B cell (primary cell): ENCODE measurements around the gene ASTN2. TPM values are rescaled to one million over a fixed set of nuclear protein-coding genes. Genes with fewer than 3 reads are reported as not detected.

Source experiments
- ATAC-seq: fragments of 200-7000 bp; cut with Tn5 transposase; one replicate; pipeline ENCODE4 v1.10.0; 2021; ENCODE audit warnings: low read depth, mild to moderate bottlenecking, moderate number of reproducible peaks, moderate library complexity
- CTCF ChIA-PET: fragments of 350-600 bp; sonication (Branson Sonifier 250); formaldehyde crosslinking; loops from one replicate; lab custom pipeline; 2021; ENCODE audit warnings: antibody characterized with exemption, inconsistent platforms; lab: Charles Lee
- POLR2A ChIA-PET: fragments of 350-600 bp; sonication (Branson Sonifier 250); formaldehyde crosslinking; loops from one replicate; lab custom pipeline; 2021; ENCODE audit warnings: antibody characterized with exemption; lab: Charles Lee
- DNase-seq: peaks from one replicate; pipeline ENCODE4 v3.0.0; 2013
- H2AFZ ChIP-seq: 2 replicates; pipeline ENCODE4 v1.6.1; 2012; ENCODE audit warnings: mild to moderate bottlenecking, low read depth, low read length; ENCODE audit not compliant: insufficient read depth, poor library complexity, severe bottlenecking
- H3K27ac ChIP-seq, 2 donors: 1 replicate in 1 of 2; 2 replicates in 1 of 2; pipeline ENCODE4 v1.5.1; 2012 to 2013; ENCODE audit warnings: low read length in 2 of 2, mild to moderate bottlenecking in 2 of 2, moderate library complexity in 1 of 2
- H3K27me3 ChIP-seq, 4 experiments: fragments of 200-600 bp in 1 of 4; sonication (generic) in 1 of 4; replicated peaks in 1 of 4; 1 replicate in 2 of 4; 2 replicates in 2 of 4; pipeline versions ENCODE4 v1.6.1 to v1.7.0; 2013 to 2016; ENCODE audit warnings: low read length in 3 of 4, mild to moderate bottlenecking in 2 of 4, mixed read lengths in 1 of 4, moderate library complexity in 1 of 4; ENCODE audit not compliant: insufficient read depth in 4 of 4, control insufficient read depth in 3 of 4; ENCODE audit errors: control extremely low read depth in 1 of 4
- H3K36me3 ChIP-seq, 2 experiments: replicated peaks in 1 of 2; 1 replicate in 1 of 2; 2 replicates in 1 of 2; pipeline versions ENCODE4 v1.6.1 to v1.7.1; 2013; ENCODE audit warnings: low read length in 1 of 2; ENCODE audit not compliant: insufficient read depth in 2 of 2, control insufficient read depth in 1 of 2; ENCODE audit errors: control extremely low read depth in 1 of 2, extremely low read depth in 1 of 2
- H3K4me1 ChIP-seq, 2 donors: fragments of 200-600 bp in 1 of 2; sonication (generic) in 1 of 2; 1 replicate in 1 of 2; 2 replicates in 1 of 2; pipeline versions ENCODE4 v1.5.1 to v1.6.1; 2013 to 2017; ENCODE audit warnings: low read length in 2 of 2; ENCODE audit not compliant: control insufficient read depth in 2 of 2, insufficient read depth in 2 of 2
- H3K4me2 ChIP-seq: replicated peaks from 2 replicates; pipeline ENCODE3; 2012; ENCODE audit warnings: mild to moderate bottlenecking, low read depth, low read length; ENCODE audit not compliant: poor library complexity, severe bottlenecking
- H3K4me3 ChIP-seq, 5 experiments: fragments of 200-600 bp in 1 of 5; sonication (generic) in 1 of 5; 1 replicate in 3 of 5; 2 replicates in 2 of 5; pipeline versions ENCODE4 v1.5.1 to v1.7.0; 2011 to 2016; ENCODE audit warnings: low read length in 4 of 5, mild to moderate bottlenecking in 4 of 5, low read depth in 2 of 5, control low read depth in 1 of 5, moderate library complexity in 1 of 5; ENCODE audit not compliant: insufficient read depth in 1 of 5; ENCODE audit errors: control extremely low read depth in 1 of 5, extremely low read depth in 1 of 5
- H3K79me2 ChIP-seq: fragments of 200-600 bp; sonication (generic); one replicate; pipeline ENCODE4 v1.6.0; 2016; ENCODE audit warnings: low read length; ENCODE audit not compliant: control insufficient read depth, insufficient read depth
- H3K9ac ChIP-seq: fragments of 200-600 bp; sonication (generic); 2 replicates; pipeline ENCODE4 v1.6.1; 2017; ENCODE audit warnings: mild to moderate bottlenecking, low read length, moderate library complexity
- H3K9me3 ChIP-seq, 3 donors: one replicate each; pipeline versions ENCODE4 v1.6.1 to v1.7.1; 2013; ENCODE audit warnings: low read length in 2 of 3; ENCODE audit not compliant: control insufficient read depth in 2 of 3, insufficient read depth in 1 of 3; ENCODE audit errors: control extremely low read depth in 1 of 3
- H4K20me1 ChIP-seq: 2 replicates; pipeline ENCODE4 v1.6.0; 2012; ENCODE audit warnings: mild to moderate bottlenecking, low read length; ENCODE audit not compliant: insufficient read depth, control insufficient read depth, poor library complexity, severe bottlenecking
- H3K27ac Mint-ChIP-seq: one replicate; pipeline ENCODE4 v1.8.0; 2021; ENCODE audit warnings: mixed read lengths
- H3K27me3 Mint-ChIP-seq: one replicate; pipeline ENCODE4 v1.8.0; 2021; ENCODE audit warnings: mixed read lengths
- H3K4me1 Mint-ChIP-seq: one replicate; pipeline ENCODE4 v1.8.0; 2021; ENCODE audit warnings: mixed read lengths
- H3K4me3 Mint-ChIP-seq: one replicate; pipeline ENCODE4 v1.8.0; 2021; ENCODE audit warnings: mixed read lengths
- H3K9me3 Mint-ChIP-seq: one replicate; pipeline ENCODE4 v1.8.0; 2022; ENCODE audit warnings: mixed read lengths; ENCODE audit not compliant: insufficient read depth
- CTCF ChIP-seq: fragments of 200-600 bp; IDR thresholded peaks from one replicate; pipeline ENCODE4 v1.8.0; 2022; ENCODE audit warnings: antibody characterized with exemption, mild to moderate bottlenecking
- EZH2 ChIP-seq: IDR thresholded peaks from 2 replicates; pipeline ENCODE4 v1.6.1; 2012; ENCODE audit warnings: borderline replicate concordance, low read depth, mild to moderate bottlenecking, moderate library complexity, low read length; ENCODE audit not compliant: insufficient read depth, poor library complexity, severe bottlenecking
- WGBS: methylation state at CpG from one replicate; pipeline ENCODE4 v1.1.5; 2013; ENCODE audit warnings: missing lambda C conversion rate; ENCODE audit not compliant: insufficient coverage; 5-methylcytosine and 5-hydroxymethylcytosine counted together
- intact Hi-C: fragments of 100-400 bp; cut with micrococcal nuclease; formaldehyde crosslinking; loops from one replicate; pipeline ENCODE4 v1.10.0; 2022
- polyA plus RNA-seq: library from polyadenylated mRNA; depleted of rRNA; stranded (reverse); fragments of >200 nt; gene quantifications from 2 replicates; pipeline ENCODE4 v1.2.3, GENCODE V29; 2012
- total RNA-seq, 2 donors: library from RNA; stranded (reverse); fragments of 120-200 nt in 1 of 2; gene quantifications; 1 replicate in 1 of 2; 2 replicates in 1 of 2; pipeline versions ENCODE4 v1.2.3 to v1.2.4, GENCODE V29; 2013 to 2022

Gene ASTN2
- total and polyA plus RNA-seq, 2 donors (not counting 1 experiment from before 2014, with no cell fraction given) = 1.2 to 3.6 TPM

- no peaks in the 10 kb centered on the region for H3K79me2 ChIP-seq
- intact Hi-C loops = no loop called here
- no CpG with 5 or more reads among the region's 5 CpGs for WGBS
- no peak overlapping the region for H3K4me3 Mint-ChIP-seq
- no peaks in the 10 kb centered on the region for H3K9me3 ChIP-seq
- H3K27me3 Mint-ChIP-seq = no peaks in the 10 kb centered on the region
- H3K27me3 ChIP-seq = peaks cover 0 to 3% (median 0%) of the 10 kb centered on the region in 4 experiments
- POLR2A ChIA-PET = no interaction called here
- no peaks in the 10 kb centered on the region for H3K9me3 Mint-ChIP-seq
- no peak overlapping the region for H3K4me2 ChIP-seq
- H3K4me3 ChIP-seq = no peak overlapping the region
- DNase-seq (no peak), ATAC-seq (no peak)
- CTCF ChIA-PET = no interaction called here
- no peak overlapping the region for H3K27ac ChIP-seq
- H2AFZ ChIP-seq = no peak overlapping the region
- H3K4me1 ChIP-seq = no peaks in the 10 kb centered on the region
- no peak overlapping the region for H3K9ac ChIP-seq
- no peak for TF ChIP-seq CTCF
- TF ChIP-seq EZH2 = no peak
- peaks cover 9% of the 10 kb centered on the region for H3K4me1 Mint-ChIP-seq
- no peak overlapping the region for H3K27ac Mint-ChIP-seq
- no peaks in the 10 kb centered on the region for H3K36me3 ChIP-seq
- no peaks in the 10 kb centered on the region for H4K20me1 ChIP-seq
Measured at GRCh38 chr9:116943970-116944369, 470.9 kb downstream of the ASTN2 start.

GRCh38 chr9:116942593-116943061, 472.2 kb downstream of the ASTN2 start:
- WGBS = 57% methylated on average over 1 of the region's 3 CpGs
- H3K4me1 ChIP-seq = no peaks in the 10 kb centered on the region
- Mint-ChIP-seq H3K9me3 (no peaks in the 10 kb centered on the region), H3K4me3 (no peak overlapping the region), H3K27me3 (no peaks in the 10 kb centered on the region), H3K27ac (no peak overlapping the region), H3K4me1 (peaks cover 9% of the 10 kb centered on the region)
- no peak overlapping the region for H3K4me2 ChIP-seq
- ChIA-PET CTCF (no interaction called here), POLR2A (no interaction called here)
- no peak for ATAC-seq
- H3K27ac ChIP-seq = no peak overlapping the region
- no peaks in the 10 kb centered on the region for H3K9me3 ChIP-seq
- H4K20me1 ChIP-seq = no peaks in the 10 kb centered on the region
- no peaks in the 10 kb centered on the region for H3K36me3 ChIP-seq
- no peaks in the 10 kb centered on the region for H3K79me2 ChIP-seq
- no peak for DNase-seq
- no peak overlapping the region for H3K9ac ChIP-seq
- TF ChIP-seq CTCF (no peak), EZH2 (no peak)
- no peak overlapping the region for H2AFZ ChIP-seq
- peaks cover 0 to 3% (median 0%) of the 10 kb centered on the region in 4 experiments for H3K27me3 ChIP-seq
- intact Hi-C loops = no loop called here
- H3K4me3 ChIP-seq = no peak overlapping the region
